Suprapubic skin (tissue), 4 donors: ENCODE results near the gene MN1.

Source experiments
- CTCF ChIP-seq, 2 donors: fragments of 200-600 bp in 1 of 2; fragments of 450-650 bp in 1 of 2; sonication (generic) in 1 of 2; IDR thresholded peaks; one replicate each; pipeline ENCODE4 v1.5.1; 2016 to 2019; ENCODE audit warnings: antibody characterized with exemption in 2 of 2, mild to moderate bottlenecking in 1 of 2, moderate library complexity in 1 of 2
- POLR2A ChIP-seq, 2 donors: fragments of 450-650 bp; IDR thresholded peaks; one replicate each; pipeline ENCODE4 v1.6.1; 2017; ENCODE audit warnings: antibody characterized with exemption in 2 of 2, mild to moderate bottlenecking in 2 of 2, moderate library complexity in 2 of 2
- POLR2AphosphoS5 ChIP-seq, 3 donors: sonication (generic); formaldehyde crosslinking; IDR thresholded peaks; one replicate each; pipeline ENCODE4 v1.6.1; 2017; ENCODE audit warnings: antibody characterized with exemption in 3 of 3

- TF ChIP-seq POLR2A (IDR thresholded peaks at IDR 0.05) (no peak), CTCF (IDR thresholded peaks at IDR 0.05) (no peak), POLR2AphosphoS5 (IDR thresholded peaks at IDR 0.05) (no peak)
Measured at GRCh38 chr22:27747396-27748221, 53.9 kb downstream of the MN1 start.
